Fibroblast of pulmonary artery (primary cell): ENCODE data around the gene LRCH2.

ENCODE experiments used
- DNase-seq: peaks from one replicate; pipeline ENCODE4 v3.0.0-alpha.2; 2010; ENCODE audit warnings: low read depth
- H3K4me3 ChIP-seq: replicated peaks from 2 replicates; pipeline ENCODE4 v1.5.1; 2011; ENCODE audit warnings: low read depth, mild to moderate bottlenecking, control low read depth, low read length, moderate library complexity
- CTCF ChIP-seq: IDR thresholded peaks from 2 replicates; pipeline ENCODE4 v1.5.1; 2011; ENCODE audit warnings: mild to moderate bottlenecking, control low read depth, low read length, inconsistent platforms; ENCODE audit errors: missing control alignments

LRCH2 gene

GRCh38 chrX:115233497-115234455 is at the start of gene LRCH2:
TSS of gene LRCH2 (minus strand) at chrX:115234096. CDS start at chrX:115234041, 55 bp downstream.
- no peak for TF ChIP-seq CTCF
- peak within 1 kb of the TSS; percentile 64 for H3K4me3 ChIP-seq
- peak; percentile 38 for DNase-seq

- no peak for DNase-seq
- no peak for TF ChIP-seq CTCF
- H3K4me3 ChIP-seq = no peak overlapping the region
Measured at GRCh38 chrX:115269051-115269683, 35.3 kb upstream of the LRCH2 start.

- no peak for DNase-seq
- no peak overlapping the region for H3K4me3 ChIP-seq
- peak; percentile 24 for TF ChIP-seq CTCF
Measured at GRCh38 chrX:115268421-115268820, 34.5 kb upstream of the LRCH2 start.

GRCh38 chrX:115266300-115266699 is 32.4 kb upstream of the LRCH2 start:
- DNase-seq = no peak
- no peak overlapping the region for H3K4me3 ChIP-seq
- TF ChIP-seq CTCF = no peak

GRCh38 chrX:115264009-115264408 is 30.1 kb upstream of the LRCH2 start:
- TF ChIP-seq CTCF = no peak
- no peak for DNase-seq
- H3K4me3 ChIP-seq = no peak overlapping the region

GRCh38 chrX:115261148-115261547 is 27.3 kb upstream of the LRCH2 start:
- no peak for TF ChIP-seq CTCF
- no peak for DNase-seq

More at GRCh38 chrX:115261148-115261547, 27.3 kb upstream of the LRCH2 start:
- no peak overlapping the region for H3K4me3 ChIP-seq
